ENCODE measurements around the gene SLC30A3. TPM values are rescaled to one million over a fixed set of nuclear protein-coding genes. Genes with fewer than 3 reads are reported as not detected.
A peak's percentile ranks its signal among the peaks of the same experiment; 100 is the strongest.

SLC30A3 gene
- total RNA-seq, 2 donors from 2014 or later: 4.4 to 8.5 TPM

- peaks cover 10 to 29% of the 10 kb centered on the region in 2 donors for H3K4me1 ChIP-seq (ENCODE audit: control insufficient read depth in 1 of 2, low read depth in 2 of 2)
- TF ChIP-seq, protein P1, sequence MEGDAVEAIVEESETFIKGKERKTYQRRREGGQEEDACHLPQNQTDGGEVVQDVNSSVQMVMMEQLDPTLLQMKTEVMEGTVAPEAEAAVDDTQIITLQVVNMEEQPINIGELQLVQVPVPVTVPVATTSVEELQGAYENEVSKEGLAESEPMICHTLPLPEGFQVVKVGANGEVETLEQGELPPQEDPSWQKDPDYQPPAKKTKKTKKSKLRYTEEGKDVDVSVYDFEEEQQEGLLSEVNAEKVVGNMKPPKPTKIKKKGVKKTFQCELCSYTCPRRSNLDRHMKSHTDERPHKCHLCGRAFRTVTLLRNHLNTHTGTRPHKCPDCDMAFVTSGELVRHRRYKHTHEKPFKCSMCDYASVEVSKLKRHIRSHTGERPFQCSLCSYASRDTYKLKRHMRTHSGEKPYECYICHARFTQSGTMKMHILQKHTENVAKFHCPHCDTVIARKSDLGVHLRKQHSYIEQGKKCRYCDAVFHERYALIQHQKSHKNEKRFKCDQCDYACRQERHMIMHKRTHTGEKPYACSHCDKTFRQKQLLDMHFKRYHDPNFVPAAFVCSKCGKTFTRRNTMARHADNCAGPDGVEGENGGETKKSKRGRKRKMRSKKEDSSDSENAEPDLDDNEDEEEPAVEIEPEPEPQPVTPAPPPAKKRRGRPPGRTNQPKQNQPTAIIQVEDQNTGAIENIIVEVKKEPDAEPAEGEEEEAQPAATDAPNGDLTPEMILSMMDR (IDR thresholded peaks at IDR 0.05): no peak
- ATAC-seq (ENCODE audit: insufficient number of reproducible peaks, low FRiP score, low read depth) (no peak), DNase-seq (ENCODE audit: low spot score) (no peak)
- no peaks in the 10 kb centered on the region for H3K9me3 ChIP-seq
- H3K27ac ChIP-seq: peak overlapping the region; percentile 26 to 48
- H3K27me3 ChIP-seq (replicated peaks; ENCODE audit: insufficient read depth): no peaks in the 10 kb centered on the region
- peak overlapping the region; percentile 74 for H3K4me3 ChIP-seq
- H3K36me3 ChIP-seq: peaks cover 5% of the 10 kb centered on the region
Observed at GRCh38 chr2:27216416-27217137, 46.3 kb downstream of the SLC30A3 start.

GRCh38 chr2:27214941-27215340 lies 47.9 kb downstream of the SLC30A3 start:
- no peaks in the 10 kb centered on the region for H3K27me3 ChIP-seq (replicated peaks; ENCODE audit: insufficient read depth)
- ATAC-seq (ENCODE audit: insufficient number of reproducible peaks, low FRiP score, low read depth) (no peak), DNase-seq (ENCODE audit: low spot score) (no peak)
- peaks cover 13 to 35% of the 10 kb centered on the region in 2 donors for H3K4me1 ChIP-seq (ENCODE audit: control insufficient read depth in 1 of 2, low read depth in 2 of 2)
- H3K27ac ChIP-seq: no peak overlapping the region
- peaks cover 5% of the 10 kb centered on the region for H3K36me3 ChIP-seq
- TF ChIP-seq, protein P1 (IDR thresholded peaks at IDR 0.05): no peak
- H3K9me3 ChIP-seq: no peaks in the 10 kb centered on the region
- H3K4me3 ChIP-seq: no peak overlapping the region

GRCh38 chr2:27212626-27213471 lies 50.0 kb downstream of the SLC30A3 start:
- Histone ChIP-seq H3K4me1 (ENCODE audit: control insufficient read depth in 1 of 2, low read depth in 2 of 2) (peaks cover 9 to 29% of the 10 kb centered on the region in 2 donors), H3K9me3 (no peaks in the 10 kb centered on the region), H3K27ac (peak overlapping the region; percentile 89 to 96), H3K36me3 (peaks cover 5% of the 10 kb centered on the region), H3K4me3 (peak overlapping the region; percentile 87), H3K27me3 (replicated peaks; ENCODE audit: insufficient read depth) (no peaks in the 10 kb centered on the region)
- TF ChIP-seq, protein P1 (IDR thresholded peaks at IDR 0.05): no peak
- DNase-seq (ENCODE audit: low spot score) (no peak), ATAC-seq (ENCODE audit: insufficient number of reproducible peaks, low FRiP score, low read depth) (no peak)

DNA sequence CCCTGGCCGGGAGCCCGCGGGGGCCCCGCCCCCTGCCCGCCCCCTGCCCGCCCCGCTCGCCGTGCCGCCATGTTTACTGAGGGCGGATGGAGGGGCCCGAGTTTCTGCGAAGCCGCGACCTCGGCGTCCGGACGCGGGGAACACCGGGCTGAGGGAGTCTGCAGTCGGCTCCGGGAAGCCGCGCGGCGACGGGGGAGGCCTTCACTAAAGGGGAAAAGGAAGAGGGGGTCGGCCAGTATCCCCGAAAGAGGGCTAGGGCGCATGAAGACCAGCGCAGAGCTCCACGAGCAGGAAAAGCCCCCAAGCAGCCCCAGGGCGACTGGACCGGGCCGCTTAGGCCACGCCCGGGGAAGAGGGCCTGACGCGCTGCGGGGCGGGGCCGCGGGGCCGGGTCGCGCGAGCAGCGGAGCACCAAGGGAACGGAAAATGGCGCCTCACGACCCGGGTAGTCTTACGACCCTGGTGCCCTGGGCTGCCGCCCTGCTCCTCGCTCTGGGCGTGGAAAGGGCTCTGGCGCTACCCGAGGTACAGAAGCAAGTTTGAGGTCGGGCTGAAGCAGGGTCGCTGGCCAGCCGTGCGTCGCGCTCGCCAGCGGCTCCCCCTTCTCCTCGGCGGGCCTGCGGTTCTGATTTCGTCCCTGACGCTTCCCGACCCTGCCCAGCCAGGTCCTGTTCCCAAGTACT lies 50.8 kb downstream of the SLC30A3 start, which contains the start of the genes ATRAID and SLC5A6:
Gene ATRAID (plus strand): TSS at position 99 of the 683 bp plus-strand sequence. CDS start 328 bp downstream, at position 427.
Gene SLC5A6 (minus strand): TSS at position 326 of the 683 bp plus-strand sequence. CDS start 4,618 bp downstream, outside the sequence.
- Histone ChIP-seq H3K9me3 (no peaks in the 10 kb centered on the region), H3K36me3 (peaks cover 8% of the 10 kb centered on the region), H3K4me1 (ENCODE audit: control insufficient read depth in 1 of 2, low read depth in 2 of 2) (peaks cover 9 to 24% of the 10 kb centered on the region in 2 donors), H3K27ac (peak within 1 kb of the TSS; percentile 89 to 96), H3K27me3 (replicated peaks; ENCODE audit: insufficient read depth) (no peaks in the 10 kb centered on the region), H3K4me3 (peak within 1 kb of the TSS; percentile 87)
- ATAC-seq (ENCODE audit: insufficient number of reproducible peaks, low FRiP score, low read depth): peak; percentile 86
- peak; percentile 44 for DNase-seq (ENCODE audit: low spot score)
- TF ChIP-seq, protein P1 (IDR thresholded peaks at IDR 0.05): no peak
